HG03103 (cell line): ENCODE results near the gene ADAT3.

Experiments
- ATAC-seq: cut with Tn5 transposase; IDR thresholded peaks from one replicate; pipeline ENCODE4 v1.9.1; 2021; ENCODE audit warnings: low read depth; ENCODE audit not compliant: unreplicated experiment

Gene ADAT3

GRCh38 chr19:1905110-1905862, at the start of gene ADAT3, which contains the start of gene SCAMP4:
Gene ADAT3 (plus strand): TSS chr19:1905399. CDS start chr19:1912048, 6,649 bp downstream.
Gene SCAMP4 (plus strand): TSS chr19:1905399. CDS start chr19:1915020, 9,621 bp downstream.
- peak; percentile 79 for ATAC-seq

GRCh38 chr19:1855828-1856255, 49.4 kb upstream of the ADAT3 start:
- ATAC-seq: no peak

- ATAC-seq: no peak
These were observed 48.9 kb upstream of the ADAT3 start for GRCh38 chr19:1856345-1856697.

GRCh38 chr19:1856698-1857603, 48.2 kb upstream of the ADAT3 start:
- ATAC-seq: no peak

- no peak for ATAC-seq
These were observed 47.4 kb upstream of the ADAT3 start for GRCh38 chr19:1857648-1858326.

GRCh38 chr19:1858412-1859081, 46.7 kb upstream of the ADAT3 start:
- ATAC-seq: no peak

- no peak for ATAC-seq
These were observed 45.8 kb upstream of the ADAT3 start for GRCh38 chr19:1859331-1859781.

GRCh38 chr19:1860042-1860775, 45.0 kb upstream of the ADAT3 start:
- ATAC-seq: no peak

GRCh38 chr19:1860821-1861598, 44.2 kb upstream of the ADAT3 start:
- no peak for ATAC-seq

GRCh38 chr19:1861599-1862031, 43.6 kb upstream of the ADAT3 start:
- no peak for ATAC-seq

GRCh38 chr19:1862068-1862423, 43.2 kb upstream of the ADAT3 start:
- ATAC-seq: no peak

GRCh38 chr19:1862424-1863327, 42.5 kb upstream of the ADAT3 start:
- no peak for ATAC-seq

GRCh38 chr19:1863328-1863637, 41.9 kb upstream of the ADAT3 start, which contains the start of gene KLF16:
Gene KLF16 (minus strand): TSS chr19:1863579. CDS start chr19:1863497, 82 bp downstream.
- ATAC-seq: no peak

- peak; percentile 47 for ATAC-seq
These were observed 41.3 kb upstream of the ADAT3 start for GRCh38 chr19:1863638-1864479.

GRCh38 chr19:1864480-1865171, 40.6 kb upstream of the ADAT3 start:
- ATAC-seq: peak; percentile 21

GRCh38 chr19:1865172-1866010, 39.8 kb upstream of the ADAT3 start:
- no peak for ATAC-seq
